Measurements from ENCODE around the gene C1orf122.

C1orf122 gene

DNA sequence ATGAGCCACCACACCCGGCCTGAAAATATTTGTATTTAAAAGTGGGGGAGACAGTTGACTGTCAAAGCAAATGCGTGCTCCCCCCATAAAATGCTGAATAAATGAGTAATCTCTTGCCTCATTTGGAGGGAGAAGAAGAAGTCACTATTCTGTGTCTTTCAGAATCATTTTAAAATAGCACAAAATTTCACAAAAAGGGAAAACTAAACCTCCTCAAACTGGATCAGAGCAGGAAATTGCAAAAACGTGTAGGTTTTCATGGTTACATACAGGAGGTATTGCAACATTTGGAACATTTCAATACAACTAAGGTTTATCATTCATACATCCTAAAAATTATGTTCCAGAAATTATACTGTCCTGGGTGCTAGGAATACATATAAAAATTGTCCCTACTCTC, 38.2 kb downstream of the C1orf122 start:
- Histone ChIP-seq H3K4me1 (ENCODE audit: insufficient read depth, low read length) (no peaks in the 10 kb centered on the region), H3K9me3 (ENCODE audit: control insufficient read depth, insufficient read depth, low read length) (no peaks in the 10 kb centered on the region), H3K36me3 (ENCODE audit: insufficient read depth, low read length) (no peaks in the 10 kb centered on the region), H3K9ac (ENCODE audit: low read depth, low read length) (no peak overlapping the region)

DNA sequence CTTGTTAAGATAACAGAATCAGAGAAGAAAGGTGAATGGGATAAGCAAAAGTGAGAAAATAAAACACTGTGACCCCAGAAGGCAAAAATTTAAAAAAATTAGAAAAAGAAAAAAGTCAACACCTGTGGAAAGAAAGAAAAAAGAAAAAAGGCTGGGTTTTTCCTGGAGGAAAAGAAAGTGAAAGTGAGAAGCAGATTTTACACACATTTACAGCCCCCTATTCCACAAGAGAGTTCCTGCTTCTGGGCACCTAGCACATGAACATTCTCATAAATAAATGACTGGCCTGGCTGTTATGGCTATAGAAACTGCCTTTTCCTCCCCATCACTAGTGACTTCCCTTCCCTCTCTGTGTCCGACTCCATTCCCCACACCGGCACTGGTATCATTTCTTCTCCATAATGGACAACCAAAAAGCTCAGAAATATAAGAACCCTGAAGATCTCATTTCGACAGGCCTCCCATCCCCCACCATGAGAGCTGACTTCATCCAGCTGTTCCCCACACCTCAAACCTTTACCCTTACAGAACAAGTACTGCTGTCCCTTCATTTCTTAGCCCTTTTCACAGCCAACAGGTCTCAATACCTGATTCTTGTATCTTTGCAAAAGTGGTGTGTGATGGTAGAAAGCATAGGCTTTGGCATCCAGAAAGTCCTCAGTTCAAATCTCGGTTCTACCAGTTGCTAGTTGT, 39.2 kb downstream of the C1orf122 start:
- Histone ChIP-seq H3K36me3 (ENCODE audit: insufficient read depth, low read length) (no peaks in the 10 kb centered on the region), H3K9ac (ENCODE audit: low read depth, low read length) (no peak overlapping the region), H3K9me3 (ENCODE audit: control insufficient read depth, insufficient read depth, low read length) (no peaks in the 10 kb centered on the region), H3K4me1 (ENCODE audit: insufficient read depth, low read length) (no peaks in the 10 kb centered on the region)

DNA sequence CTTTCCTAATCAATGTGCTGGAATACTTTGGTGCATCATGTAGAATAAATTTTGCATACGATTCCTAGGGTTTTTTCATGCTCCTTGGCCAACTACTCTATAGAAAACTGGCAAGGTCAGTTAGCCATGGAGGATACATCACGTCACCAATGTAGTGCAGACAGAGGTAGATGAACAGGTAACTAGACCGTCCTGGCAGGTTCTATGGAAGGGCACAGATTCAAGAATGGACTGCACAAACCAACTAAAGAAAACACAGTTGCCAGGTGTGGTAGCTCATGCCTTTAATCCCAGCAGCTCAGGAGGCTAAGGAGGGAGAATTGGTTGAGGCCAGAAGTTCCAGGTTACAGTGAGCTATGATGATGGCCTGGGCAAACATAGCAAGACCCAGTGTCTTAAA, 41.9 kb downstream of the C1orf122 start:
- H3K9ac ChIP-seq (ENCODE audit: low read depth, low read length), result no peak overlapping the region
- no peaks in the 10 kb centered on the region for H3K9me3 ChIP-seq (ENCODE audit: control insufficient read depth, insufficient read depth, low read length)
- no peaks in the 10 kb centered on the region; the same call in 1 of the 2 replicates for H3K36me3 ChIP-seq (ENCODE audit: insufficient read depth, low read length)
- no peaks in the 10 kb centered on the region for H3K4me1 ChIP-seq (ENCODE audit: insufficient read depth, low read length)

DNA sequence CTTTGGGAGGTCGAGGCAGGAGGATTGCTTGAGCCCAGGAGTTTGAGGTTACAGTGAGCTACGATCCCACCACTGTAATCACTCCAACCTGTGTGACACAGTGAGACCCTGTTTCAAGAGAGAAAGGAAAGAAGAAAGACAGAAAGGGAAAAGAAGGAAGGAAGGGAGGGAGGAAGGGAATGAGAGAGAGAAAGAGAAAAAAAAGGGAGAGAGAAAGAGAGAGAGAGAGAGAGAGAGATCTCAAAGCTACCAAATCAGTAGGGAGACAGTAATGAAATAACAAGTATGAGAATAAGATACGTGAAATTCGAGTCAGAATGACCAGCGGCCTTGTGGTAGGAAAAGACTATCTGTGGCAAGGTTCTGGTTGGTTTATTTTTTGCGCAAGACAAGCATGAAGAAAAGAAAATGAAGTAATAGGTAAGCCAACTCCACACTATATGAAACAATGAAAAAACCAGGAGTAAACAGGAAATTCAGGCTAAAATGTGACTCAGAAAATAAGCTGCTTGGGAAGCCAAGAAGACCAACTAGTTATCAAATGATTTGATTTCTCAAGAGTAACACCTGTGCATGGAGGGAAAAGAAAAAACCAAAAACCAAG, 42.9 kb downstream of the C1orf122 start:
- H3K36me3 ChIP-seq (ENCODE audit: insufficient read depth, low read length), result no peaks in the 10 kb centered on the region; the same call in 1 of the 2 replicates
- no peaks in the 10 kb centered on the region for H3K4me1 ChIP-seq (ENCODE audit: insufficient read depth, low read length)
- no peaks in the 10 kb centered on the region for H3K9me3 ChIP-seq (ENCODE audit: control insufficient read depth, insufficient read depth, low read length)
- no peak overlapping the region for H3K9ac ChIP-seq (ENCODE audit: low read depth, low read length)

DNA sequence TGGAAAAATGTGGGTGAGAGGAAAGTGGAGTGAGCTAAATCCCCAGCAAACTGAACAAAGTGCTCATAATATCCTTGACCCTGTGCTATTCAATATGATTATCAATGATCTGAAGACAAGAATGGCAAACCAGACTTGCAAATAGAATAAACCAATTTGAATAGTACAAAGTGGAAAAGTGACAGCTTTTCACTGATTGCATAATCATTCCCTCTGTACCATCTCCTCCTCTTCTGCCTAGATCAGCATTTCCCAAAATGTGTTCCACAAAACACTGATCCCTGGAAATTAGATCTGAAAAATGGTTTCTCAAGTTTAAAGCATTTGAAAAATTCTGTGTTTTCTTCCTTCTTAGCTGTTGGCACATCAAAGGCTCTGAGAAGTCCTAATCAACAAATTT, 43.7 kb downstream of the C1orf122 start:
- Histone ChIP-seq H3K36me3 (ENCODE audit: insufficient read depth, low read length) (no peaks in the 10 kb centered on the region; the same call in 1 of the 2 replicates), H3K9ac (ENCODE audit: low read depth, low read length) (no peak overlapping the region), H3K4me1 (ENCODE audit: insufficient read depth, low read length) (no peaks in the 10 kb centered on the region), H3K9me3 (ENCODE audit: control insufficient read depth, insufficient read depth, low read length) (no peaks in the 10 kb centered on the region)

DNA sequence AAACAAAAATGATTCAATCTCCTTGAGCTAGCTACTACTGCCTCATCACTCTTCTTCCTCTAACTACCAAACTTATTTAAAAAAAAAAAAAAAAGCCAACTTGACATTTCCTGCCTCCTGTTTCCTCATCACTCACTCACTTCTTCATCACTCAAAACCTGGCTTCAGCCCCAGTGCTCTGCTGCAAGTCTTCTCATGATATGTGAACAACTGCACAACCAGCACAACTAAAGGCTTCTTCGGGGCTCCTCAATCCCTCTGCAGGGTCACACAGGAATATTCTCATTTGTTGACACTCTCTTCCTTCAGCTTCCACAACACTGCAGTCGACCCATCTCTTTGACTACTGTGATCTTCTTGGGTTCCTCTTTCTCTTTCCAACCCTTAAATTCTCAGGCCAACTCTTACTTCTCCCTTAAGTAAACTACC, 44.2 kb downstream of the C1orf122 start:
- Histone ChIP-seq H3K9me3 (ENCODE audit: control insufficient read depth, insufficient read depth, low read length) (no peaks in the 10 kb centered on the region), H3K36me3 (ENCODE audit: insufficient read depth, low read length) (no peaks in the 10 kb centered on the region; the same call in 1 of the 2 replicates), H3K9ac (ENCODE audit: low read depth, low read length) (no peak overlapping the region), H3K4me1 (ENCODE audit: insufficient read depth, low read length) (no peaks in the 10 kb centered on the region)

DNA sequence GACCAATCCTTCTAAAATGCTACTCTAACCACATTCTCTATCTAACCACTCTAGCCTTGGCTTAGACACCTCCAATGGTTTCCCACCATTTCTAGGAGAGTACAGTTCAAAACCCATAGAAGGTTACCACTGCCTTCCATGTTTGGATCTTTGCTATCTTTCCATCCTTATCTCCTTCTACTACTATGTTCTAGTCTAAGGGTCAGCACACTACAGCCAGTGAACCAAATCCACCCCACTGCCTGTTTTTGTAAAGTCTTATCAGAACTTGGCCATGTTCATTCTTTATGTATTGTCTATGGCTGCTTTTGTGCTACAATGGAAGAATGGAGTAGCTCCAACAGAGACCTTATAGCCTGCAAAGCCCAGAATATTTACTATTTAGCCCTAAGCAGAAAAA, 45.6 kb downstream of the C1orf122 start:
- no peak overlapping the region for H3K9ac ChIP-seq (ENCODE audit: low read depth, low read length)
- H3K4me1 ChIP-seq (ENCODE audit: insufficient read depth, low read length), result no peaks in the 10 kb centered on the region
- no peaks in the 10 kb centered on the region for H3K9me3 ChIP-seq (ENCODE audit: control insufficient read depth, insufficient read depth, low read length)
- no peaks in the 10 kb centered on the region; the same call in 1 of the 2 replicates for H3K36me3 ChIP-seq (ENCODE audit: insufficient read depth, low read length)

DNA sequence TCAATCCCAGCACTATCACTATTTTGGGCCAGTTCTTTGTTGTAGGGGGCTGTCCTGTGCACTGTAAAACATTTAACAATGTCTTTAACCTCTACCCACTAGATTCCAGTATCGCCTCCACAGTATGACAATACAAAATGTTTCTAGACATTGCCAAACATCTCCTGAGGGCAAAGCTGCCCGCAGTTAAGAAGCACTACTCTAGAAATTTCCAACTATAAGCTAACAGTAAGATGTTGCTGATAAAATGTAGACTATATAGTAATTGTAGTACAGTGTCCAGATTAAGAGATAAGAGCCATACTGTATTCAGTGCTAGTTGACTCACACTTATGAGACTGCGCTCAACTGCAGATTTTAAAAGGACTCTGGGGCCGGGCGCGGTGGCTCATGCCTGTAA, 46.8 kb downstream of the C1orf122 start:
- H3K9me3 ChIP-seq (ENCODE audit: control insufficient read depth, insufficient read depth, low read length), result no peaks in the 10 kb centered on the region

More for the DNA sequence above, 46.8 kb downstream of the C1orf122 start:
- H3K4me1 ChIP-seq (ENCODE audit: insufficient read depth, low read length), result peaks cover 4% of the 10 kb centered on the region; the same call in 1 of the 2 replicates
- no peaks in the 10 kb centered on the region; the same call in 1 of the 2 replicates for H3K36me3 ChIP-seq (ENCODE audit: insufficient read depth, low read length)
- H3K9ac ChIP-seq (ENCODE audit: low read depth, low read length), result no peak overlapping the region
